ENCODE results near the gene C4orf17. TPM values are rescaled to one million over a fixed set of nuclear protein-coding genes. Genes with fewer than 3 reads are reported as not detected.

Gene C4orf17
- total RNA-seq = not detected in 2 replicates

DNA sequence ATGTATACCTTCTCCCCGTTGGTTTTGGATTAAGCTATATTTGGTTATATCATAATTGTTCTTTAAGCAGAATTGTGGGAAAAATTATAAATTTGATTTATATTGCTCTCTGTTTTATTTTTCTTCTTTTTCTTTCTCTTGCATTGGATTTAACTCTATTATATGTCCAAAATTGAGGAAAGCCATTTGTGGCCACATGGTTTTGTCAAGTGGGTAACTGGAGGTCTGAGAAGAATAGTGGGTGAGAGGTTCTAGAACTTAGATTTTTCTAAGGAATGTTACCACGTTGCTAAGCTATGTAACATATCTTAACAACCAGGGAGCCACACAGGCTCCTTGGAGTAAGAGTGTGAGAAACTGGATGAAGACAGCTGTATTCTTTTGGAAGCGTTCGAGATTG lies at the start of gene C4orf17:
Gene C4orf17, plus strand, starts transcription at position 301 of the 400 bp plus-strand sequence. CDS start 2,061 bp downstream, outside the sequence.

DNA sequence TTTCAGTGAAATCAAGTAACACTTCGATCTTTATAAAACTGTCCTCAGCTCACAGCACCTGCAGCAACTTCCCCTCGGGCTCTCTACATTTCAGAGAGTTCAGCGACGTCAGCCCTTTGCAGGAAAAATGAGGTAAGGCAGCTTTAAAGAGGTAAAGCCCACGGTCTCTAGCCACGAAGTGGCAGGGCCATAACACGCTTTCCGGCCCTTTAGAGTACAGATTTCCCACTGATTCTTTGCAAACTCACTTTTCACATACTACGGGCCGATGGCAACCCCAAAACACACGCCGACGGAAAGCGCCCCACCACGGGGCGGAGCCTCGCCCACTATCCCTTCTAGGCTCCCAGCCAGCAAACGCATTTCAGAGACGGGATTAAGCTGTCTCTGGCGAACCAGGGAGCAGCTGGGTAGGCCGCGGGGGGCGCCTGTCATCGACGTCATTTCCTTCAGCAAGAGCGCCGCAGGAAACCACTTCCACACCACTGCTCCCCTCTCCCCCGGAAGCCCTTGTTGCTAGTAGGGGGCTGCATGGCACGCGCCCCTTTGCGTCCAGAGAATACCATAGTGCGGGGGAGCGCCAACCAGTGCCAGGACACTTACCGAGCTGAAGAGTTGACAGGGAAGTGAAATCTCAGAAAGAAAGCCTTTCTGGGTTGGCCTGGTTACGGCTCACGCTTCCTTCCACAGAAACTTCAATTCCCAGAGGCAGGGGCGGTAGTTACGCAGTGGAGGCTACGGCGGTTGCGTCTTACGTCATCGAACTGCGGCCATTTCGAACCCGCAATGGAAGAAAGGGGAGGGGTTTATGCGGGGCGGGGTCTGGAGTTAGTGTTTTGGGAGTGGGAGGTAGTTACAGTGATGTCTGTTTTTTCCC lies 52.7 kb downstream of the C4orf17 start, which contains the start of gene TRMT10A:
Gene TRMT10A, minus strand, starts transcription at position 730 of the 877 bp plus-strand sequence. CDS start 4,701 bp downstream, outside the sequence.

DNA sequence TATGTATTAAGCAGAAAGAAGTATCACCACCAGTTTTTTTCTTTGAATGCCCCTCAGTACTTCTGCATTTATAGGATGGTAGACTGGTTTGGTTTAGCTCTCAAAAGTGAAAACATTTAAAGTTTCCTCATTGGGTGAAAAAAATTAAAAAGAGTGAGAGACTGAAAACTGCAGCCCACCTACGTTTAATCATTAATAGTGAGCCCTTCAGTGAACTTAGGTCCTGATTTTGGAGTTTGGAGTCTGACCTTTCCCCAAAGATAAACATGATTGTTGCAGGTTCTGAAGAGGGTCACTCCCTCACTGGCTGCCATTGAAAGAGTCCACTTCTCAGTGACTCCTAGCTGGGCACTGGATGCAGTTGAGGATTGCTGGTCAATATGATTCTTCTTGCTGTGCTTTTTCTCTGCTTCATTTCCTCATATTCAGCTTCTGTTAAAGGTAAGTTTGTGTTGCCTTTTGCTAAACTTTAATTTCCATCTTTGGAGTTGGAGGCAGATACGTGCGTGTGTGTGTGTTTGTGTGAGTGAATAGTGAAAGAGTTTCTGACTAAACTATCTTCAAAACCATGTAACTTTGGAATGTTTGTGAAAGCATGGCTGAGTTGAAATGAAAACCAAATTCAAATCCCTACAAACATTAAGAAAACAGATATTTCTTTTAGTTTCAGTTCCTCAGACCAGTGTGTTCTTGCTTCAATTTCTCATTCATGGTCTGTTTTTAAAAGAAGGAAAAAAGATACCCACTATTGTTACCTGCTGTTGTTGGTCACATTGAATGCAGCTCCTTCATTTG lies 63.9 kb downstream of the C4orf17 start, which contains the start of gene MTTP:
Gene MTTP, plus strand, starts transcription at position 295 of the 795 bp plus-strand sequence. Its CDS starts 86 bp downstream, at position 381.

Other genes starting within 250 kb of the C4orf17 start
- not detected in 2 replicates for gene ADH1A, start 220.0 kb upstream of the C4orf17 start, total RNA-seq
- not detected in 2 replicates for gene ADH1B, start 189.6 kb upstream of the C4orf17 start, total RNA-seq
- not detected in 2 replicates for gene ADH1C, start 158.3 kb upstream of the C4orf17 start, total RNA-seq
- gene ADH7, start 75.7 kb upstream of the C4orf17 start, total RNA-seq = not detected in 2 replicates
- gene TRMT10A, start 53.0 kb downstream of the C4orf17 start, total RNA-seq = 5.2 and 7.5 TPM in 2 replicates
- not detected in 2 replicates for gene MTTP, start 63.8 kb downstream of the C4orf17 start, total RNA-seq
- gene C4orf54, start 146.8 kb downstream of the C4orf17 start, total RNA-seq = 0.10 TPM in 1 of 2 replicates, not detected in the other

Measured in vein endothelial cell (primary cell).